HG03521 (cell line): ENCODE results near the gene SECISBP2.
"Not testable (repeated sequence)": the region's sequence is repeated elsewhere in the genome, so short reads cannot be mapped to it uniquely, and the experiment has no call there.

ENCODE experiments used
- ATAC-seq: cut with Tn5 transposase; IDR thresholded peaks from one replicate; pipeline ENCODE4 v1.9.1; 2021; ENCODE audit warnings: mild to moderate bottlenecking, moderate library complexity; ENCODE audit not compliant: unreplicated experiment

Gene SECISBP2

DNA sequence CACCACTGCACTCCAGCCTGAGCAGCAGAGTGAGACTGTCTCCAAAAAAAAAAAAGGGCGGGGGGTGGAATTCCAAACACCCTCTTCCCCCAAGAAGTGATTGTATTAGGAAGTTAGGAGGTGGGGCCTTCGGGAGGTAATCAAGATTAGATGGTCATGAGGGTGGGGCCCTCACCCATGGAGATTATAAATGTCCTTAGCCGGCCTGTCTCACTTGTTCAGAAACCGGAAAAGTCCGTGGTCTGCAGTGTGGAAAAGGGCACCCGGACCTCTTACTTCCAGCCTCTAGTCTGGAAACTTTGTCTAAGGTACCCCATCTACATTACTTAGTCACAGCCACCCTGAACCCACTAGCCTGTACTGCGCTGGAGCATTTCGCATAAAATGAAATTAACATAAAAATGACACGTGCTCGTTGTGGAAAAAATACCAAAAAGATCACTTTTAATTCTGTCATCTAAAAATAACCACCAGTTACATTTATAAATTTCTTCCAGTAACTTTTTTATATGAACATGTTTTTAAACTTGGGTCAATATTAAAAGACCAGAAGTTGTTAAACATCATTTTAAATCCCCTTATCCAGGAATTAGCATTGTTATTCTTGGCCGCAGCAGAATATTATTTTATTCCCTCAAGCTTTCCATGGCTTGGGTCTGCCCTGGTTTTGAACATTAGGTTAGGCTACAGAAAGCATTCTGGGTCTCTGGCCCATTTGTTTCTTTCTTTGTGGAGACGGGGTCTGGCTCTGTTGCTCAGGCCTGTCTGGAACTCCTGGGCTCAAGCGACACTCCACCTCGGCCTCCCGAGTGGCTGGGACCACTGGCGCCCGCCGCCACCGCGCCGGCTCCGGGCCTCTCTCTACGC is 8.5 kb upstream of the SECISBP2 start:
- ATAC-seq: no peak

DNA sequence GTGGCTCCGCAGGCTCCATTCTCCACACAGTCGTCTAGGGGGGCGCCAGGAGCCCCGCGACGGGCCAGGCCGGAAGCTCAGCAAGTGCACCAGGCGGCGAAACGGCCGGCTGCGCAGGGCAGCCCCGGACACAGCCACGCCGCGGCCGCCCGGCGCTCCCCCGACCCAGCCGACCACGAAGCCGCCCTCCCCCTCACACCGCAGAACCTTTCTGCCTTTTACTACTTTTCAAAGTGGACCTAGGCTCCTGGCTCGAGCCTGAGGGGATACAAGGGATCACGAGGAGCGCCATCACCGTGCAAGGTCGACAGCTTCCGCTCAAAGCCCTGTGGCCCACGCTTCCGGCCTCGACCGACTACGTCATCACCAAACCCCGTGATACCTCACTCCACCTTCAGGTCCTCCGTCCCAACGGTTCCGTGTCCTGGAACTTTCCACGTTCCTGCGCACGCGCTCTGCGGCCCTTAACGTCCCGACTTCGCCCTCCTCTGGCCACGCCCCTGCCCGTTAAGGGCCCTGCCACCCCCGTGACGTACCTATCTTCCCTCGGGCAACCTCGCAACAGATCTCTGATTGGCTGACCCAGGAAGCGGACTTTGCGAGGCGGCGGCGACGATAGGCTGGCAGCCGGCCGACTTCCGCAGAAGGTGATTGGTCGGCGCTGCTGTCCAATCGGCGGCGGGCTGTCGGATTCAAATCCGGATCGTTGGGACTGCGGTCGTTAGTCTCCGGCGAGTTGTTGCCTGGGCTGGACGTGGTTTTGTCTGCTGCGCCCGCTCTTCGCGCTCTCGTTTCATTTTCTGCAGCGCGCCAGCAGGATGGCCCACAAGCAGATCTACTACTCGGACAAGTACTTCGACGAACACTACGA is 7.6 kb upstream of the SECISBP2 start, which contains the start of gene CKS2:
TSS of gene CKS2 (plus strand) at position 721 of the 871 bp plus-strand sequence. CDS start at position 819, 98 bp downstream.
- peak; percentile 89 for ATAC-seq

DNA sequence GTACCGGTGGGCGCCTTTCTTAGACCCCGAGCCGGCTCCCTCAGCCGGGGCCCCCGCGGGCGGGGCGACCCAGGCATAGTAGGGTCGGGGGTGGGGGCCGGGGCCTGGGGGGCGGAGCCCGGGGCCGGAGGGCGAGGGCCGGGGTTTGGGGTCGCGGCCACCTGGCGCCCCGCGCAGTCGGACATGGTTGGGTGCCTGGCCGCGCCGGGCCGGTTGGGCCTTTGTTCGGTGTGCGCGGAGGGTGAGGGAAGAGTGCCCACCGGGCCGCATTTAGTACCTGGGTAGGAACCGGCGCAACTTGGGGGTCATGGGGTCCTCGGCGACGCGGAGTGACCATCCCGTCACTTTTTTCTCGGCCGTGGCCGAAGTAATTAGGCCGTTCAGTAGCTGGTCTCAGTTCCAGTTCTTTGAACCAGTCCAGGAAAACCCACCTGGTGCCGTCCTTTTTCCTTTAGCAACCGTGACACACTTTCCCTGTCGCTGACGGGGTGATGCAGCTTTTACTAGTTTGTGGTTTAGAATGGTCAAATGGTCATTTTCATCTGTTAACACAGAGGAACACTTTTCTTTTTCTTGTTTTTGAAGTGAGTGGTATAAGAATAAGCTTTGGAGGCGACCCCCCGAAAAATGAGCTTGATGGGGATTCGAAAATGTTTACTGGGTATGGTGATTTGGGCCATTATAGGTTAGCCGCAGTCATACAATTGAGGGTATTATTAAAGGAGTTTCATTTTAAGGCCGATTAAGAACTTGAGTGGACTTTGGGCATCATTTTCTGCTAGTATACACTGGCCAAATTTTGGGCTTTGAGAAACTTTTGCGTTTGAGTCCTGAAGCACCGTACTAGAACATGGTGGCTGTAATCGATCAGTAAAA is 6.7 kb upstream of the SECISBP2 start:
- ATAC-seq: no peak

DNA sequence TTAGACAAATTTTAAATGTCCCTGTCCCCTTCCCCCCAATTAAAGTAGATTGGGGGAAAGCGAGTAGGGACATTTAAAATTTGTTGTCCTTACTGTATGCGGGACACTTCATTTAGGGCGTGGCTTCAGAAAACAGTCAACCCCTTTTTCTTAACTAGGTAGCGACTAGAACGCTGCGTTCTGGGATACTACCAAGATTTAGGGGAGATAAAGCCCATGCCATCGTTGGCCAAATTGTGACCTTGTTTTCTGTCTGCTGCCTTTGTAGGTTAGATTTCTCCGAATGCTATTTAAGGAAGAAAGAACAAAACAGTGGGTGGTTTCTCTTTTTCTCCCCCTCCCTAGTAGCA is 6.1 kb upstream of the SECISBP2 start:
- no peak for ATAC-seq

DNA sequence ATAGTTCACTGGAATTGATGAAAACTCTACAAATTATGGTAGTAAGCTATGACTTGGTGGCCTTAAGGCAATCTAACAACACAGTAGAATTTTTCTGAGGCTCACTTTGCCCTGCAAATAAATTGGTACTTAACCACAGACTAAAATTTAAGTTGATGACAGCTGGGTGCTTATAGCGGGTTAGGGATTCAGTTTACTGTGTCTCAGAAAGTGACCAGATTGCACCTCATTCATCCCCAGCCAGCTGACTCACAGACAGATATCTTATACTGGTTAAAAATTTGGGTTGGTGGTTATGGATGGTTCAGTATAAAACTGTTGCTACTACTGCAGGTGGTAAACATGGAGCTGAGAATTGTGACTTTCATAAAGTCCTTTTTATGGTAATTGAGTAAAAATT is 4.5 kb upstream of the SECISBP2 start:
- ATAC-seq: no peak

DNA sequence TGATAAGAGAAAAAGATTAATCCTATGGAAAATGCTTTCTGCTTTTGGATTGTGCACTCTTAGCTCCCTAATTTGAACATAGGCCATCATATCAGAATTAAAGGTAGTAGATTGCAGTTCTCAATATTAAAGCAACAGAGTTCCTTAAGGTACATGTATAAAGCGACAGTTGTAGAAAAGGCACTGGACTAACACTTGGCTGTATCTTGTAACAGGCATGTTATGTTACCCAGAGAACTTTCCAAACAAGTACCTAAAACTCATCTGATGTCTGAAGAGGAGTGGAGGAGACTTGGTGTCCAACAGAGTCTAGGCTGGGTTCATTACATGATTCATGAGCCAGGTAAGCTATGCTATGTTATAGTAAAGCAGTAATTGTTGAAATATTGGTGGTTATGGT is 3.3 kb upstream of the SECISBP2 start:
- ATAC-seq: no peak

DNA sequence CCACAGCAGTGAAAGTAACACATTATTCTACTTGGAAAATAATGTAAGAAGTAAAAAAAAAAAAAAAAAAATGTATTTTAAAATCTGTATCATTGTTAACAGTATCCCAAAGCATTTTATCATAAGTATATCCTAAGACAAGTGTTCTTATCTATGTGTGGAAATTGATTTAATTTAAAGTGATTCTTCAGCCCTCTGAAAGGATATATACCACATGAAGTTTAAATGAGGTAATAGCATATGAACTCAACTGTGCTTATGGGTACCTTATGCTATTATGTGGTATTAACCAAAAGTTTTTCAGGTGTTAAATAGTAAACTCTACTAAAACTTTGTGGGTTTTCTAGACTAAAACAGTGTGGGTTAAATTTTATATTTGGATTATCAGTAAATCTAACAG is 2.8 kb upstream of the SECISBP2 start:
- ATAC-seq: no peak

DNA sequence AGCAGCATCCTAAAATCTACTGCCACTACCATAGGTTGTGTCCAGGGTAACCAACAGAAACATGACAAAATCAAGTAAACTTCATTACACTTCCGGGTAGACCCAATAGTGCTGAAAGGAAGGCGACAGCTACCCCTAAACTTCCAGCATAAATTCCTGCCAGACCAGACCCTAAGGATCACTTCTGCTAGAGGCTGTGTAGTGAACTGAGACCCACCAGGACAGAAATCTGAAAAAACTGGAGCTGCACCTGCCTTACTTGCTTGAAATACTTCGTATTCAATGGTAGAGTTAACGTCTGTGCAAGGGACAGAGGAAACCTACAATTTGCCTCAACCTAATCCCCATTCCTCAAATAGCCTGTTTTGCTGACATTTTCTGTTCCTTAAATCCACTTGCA is 1.0 kb upstream of the SECISBP2 start:
- no peak for ATAC-seq

DNA sequence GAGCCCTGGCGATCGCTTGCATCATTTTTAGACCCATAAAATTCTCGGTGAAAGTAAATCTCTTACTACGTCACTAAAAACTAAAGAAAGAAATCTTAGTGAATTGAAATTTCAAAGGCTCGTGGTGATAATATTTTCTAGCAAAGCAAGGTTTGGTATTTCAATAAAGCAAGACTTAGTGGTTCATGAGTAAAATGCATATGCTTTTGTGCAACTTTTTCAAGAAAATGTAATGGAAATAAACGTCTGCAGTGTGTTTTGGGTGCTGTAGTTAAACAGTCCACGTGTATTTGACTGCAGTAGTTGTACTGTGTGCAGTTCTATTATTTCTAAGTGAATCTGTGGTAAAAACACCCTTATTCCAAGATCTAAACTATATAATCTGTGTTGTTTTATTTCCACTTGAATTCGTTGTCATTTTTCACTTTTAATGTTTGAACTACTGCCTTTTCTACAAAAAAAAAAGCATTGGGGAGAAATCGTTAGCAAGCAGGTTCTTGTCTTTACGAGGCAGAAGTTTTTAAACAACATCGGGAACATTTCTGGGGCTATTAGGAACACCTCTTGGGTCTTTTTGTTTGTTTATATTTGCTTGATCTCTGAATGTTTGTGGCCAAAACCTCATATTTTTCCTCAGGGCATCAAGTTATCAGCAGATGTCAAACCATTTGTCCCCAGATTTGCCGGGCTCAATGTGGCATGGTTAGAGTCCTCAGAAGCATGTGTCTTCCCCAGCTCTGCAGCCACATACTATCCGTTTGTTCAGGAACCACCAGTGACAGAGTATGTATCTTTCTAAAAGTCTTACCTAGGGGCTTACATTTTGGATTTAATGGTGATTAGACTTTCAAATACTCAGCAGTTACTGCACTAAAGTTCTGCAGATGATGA is 960 bp downstream of the SECISBP2 start:
- ATAC-seq: no peak

DNA sequence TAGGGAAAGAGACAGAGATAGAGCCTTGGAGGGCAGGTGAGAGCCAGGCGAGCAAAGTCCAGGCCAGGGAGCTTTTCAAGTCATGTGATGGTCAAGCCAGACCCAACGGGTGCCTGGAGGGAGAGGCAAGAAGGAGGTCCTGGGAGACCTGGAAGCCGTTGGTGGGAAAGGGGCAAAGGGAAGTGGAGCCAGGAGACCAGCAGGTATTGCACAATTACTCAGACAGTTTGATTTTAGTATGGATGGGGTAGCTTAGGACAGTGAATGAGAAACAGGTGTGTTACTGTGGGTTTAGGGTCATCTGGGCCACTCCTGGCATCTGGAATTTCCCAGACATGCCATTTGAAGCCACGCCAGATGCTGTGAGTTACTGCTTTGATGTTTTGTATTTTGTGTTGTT is 5.1 kb downstream of the SECISBP2 start:
- no peak for ATAC-seq

DNA sequence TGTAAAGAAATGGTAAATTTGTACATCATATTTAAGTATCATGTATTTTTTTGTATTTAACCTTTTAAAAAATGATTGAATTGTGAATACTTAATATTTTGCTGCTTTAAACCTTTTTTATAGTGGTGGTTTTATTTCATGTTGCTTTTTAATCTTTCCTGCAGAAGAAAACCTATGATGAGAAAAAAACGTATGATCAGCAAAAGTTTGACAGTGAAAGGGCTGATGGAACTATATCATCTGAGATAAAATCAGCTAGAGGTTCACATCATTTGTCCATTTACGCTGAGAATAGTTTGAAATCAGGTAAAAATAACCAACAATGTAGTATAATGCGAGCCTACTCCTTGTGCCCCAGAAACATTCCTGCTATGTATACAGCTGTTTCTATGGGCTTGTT is 7.4 kb downstream of the SECISBP2 start:
- no peak for ATAC-seq

DNA sequence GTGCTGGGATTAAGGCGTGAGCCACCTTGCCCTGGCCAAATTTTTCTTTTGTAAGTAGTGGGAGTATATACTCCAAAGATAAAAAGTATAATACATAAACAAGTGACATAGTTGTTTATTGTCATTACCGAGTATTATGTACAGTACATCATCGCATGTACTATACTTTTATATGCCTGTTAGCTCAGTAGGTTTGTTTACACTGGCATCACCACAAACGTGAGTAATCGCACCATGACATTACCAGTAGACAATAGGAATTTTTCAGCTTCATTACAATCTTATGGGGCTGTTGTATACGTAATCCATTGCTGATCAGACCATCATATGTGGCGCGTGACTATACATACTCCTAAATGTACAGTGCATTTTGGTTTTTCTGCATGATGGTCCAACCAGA is 9.8 kb downstream of the SECISBP2 start:
- ATAC-seq: no peak

DNA sequence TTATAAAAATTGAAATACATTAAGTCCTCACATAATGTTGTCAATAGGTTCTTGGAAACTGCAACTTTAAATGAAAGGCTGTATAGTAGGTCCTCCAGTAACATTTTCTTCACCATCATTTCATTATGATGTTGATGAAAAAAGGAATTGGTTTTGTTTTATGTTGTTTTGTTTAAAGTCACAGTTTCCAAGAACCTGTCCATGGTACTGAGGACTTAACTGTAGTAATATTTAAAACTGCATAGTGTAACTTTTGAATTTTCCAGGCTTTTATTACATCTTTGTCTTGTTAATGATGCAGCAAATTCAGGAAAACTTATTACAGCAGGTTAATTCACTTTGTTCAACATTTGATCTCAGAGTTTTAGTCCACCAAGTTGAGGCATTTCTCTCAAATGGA is 11.6 kb downstream of the SECISBP2 start:
- no peak for ATAC-seq

DNA sequence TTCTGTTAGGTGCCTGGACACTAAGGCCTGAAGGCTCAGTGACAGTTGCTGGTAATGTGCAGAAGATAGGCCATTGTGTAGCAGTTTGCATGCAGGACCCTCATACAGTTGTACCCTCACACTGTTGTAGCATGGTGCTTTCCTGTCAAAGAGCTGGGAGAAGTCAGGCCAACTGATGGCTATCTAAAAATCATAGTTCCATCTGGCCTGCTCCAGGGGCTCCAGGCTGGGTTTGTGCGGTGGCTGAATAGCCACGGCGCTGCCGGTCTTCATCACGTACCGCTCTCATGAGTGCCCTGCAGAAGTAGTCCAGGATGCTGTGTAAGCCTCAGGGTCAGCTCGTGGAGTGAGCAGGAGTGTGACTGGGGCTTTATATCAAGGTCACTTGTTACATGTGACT is 12.2 kb downstream of the SECISBP2 start:
- ATAC-seq: no peak

DNA sequence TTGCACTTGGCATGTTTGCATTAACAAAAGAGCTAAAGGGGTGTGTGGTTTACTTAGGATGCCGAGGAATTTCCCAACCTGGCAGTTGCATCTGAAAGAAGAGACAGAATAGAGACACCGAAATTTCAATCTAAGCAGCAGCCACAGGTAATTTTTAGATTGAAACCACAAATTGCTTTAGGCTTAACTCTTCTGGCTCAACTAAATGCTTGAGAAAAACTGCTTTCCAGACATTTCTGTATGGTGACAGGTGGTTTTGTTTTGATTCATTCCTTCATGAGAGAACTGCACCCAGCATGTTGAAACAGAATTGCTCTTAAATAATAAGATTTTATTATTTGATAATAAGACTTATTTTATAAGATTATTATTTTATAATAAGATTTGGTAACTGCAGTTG is 21.5 kb downstream of the SECISBP2 start:
- ATAC-seq: no peak

DNA sequence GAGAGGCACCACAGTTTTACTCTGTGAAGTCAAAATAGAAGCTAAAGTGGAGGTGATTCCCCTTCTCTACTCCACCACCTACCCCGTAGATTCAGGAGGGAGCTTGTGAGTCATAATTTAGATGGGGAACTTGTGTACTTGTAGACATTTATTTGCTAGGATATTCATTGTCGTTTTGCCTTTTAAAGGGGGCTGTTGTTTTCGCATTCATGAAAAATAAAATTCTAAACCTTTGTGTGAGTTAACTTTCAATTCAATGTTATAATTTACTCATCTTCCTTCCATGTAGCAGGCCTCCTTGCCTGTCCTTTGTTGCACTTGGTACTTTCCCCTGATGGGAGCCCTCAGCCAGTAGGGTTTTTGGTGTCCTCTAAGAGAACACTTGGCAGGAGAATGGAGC is 22.0 kb downstream of the SECISBP2 start:
- ATAC-seq: no peak

DNA sequence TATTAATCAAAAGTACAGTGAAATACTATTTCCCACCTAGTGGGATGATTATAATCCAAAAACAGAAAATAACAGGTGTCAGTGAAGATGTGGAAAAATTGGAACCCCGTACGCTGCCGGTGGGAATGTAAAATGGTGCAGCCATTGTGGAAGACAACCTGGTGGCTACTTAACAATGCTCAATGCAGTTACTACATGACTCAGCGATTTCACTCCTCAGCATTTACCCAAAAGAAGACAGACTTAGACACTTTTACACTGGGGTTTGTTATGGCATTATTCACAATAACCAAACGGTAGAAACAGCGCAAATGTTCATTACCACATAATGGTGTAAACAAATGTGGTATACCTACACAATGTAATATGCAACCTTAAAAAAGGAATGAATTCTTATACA is 23.9 kb downstream of the SECISBP2 start:
- ATAC-seq: no peak

DNA sequence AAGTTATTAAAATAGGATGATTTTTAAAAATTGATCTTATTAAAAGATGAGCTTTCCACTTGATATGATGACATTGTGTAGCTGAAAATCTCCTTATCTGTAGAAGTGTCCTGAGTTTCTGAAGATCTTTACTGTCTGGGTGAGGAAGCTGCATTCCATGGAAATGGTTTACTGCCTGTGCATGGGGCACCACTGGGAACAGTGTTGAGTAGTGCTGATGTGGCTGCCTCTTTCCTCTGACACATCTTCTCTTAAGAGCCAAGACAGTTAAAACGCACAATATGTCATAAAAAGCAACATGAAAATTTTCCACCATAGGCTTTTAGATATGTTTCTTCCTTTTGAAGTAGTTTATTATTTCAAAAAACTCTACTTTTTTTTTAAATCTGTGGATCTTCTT is 24.6 kb downstream of the SECISBP2 start:
- ATAC-seq: no peak

DNA sequence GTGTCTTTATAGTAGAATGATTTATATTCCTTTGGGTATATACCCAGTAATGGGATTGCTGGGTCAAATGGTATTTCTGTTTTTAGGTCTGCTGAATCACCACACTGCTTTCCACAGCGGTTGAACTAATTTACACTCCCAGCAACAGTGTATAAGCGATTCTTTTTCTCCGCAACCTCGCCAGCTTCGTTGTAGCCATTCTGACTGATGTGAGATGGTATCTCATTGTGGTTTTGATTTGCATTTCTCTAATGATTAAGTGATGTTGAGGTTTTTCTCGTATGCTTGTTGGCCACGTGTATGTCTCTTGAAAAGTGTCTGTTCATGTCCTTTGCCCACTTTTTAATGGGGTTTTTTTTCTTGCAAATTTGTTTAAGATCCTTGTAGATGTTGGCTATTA is 25.5 kb downstream of the SECISBP2 start:
- not testable (repeated sequence) for ATAC-seq

DNA sequence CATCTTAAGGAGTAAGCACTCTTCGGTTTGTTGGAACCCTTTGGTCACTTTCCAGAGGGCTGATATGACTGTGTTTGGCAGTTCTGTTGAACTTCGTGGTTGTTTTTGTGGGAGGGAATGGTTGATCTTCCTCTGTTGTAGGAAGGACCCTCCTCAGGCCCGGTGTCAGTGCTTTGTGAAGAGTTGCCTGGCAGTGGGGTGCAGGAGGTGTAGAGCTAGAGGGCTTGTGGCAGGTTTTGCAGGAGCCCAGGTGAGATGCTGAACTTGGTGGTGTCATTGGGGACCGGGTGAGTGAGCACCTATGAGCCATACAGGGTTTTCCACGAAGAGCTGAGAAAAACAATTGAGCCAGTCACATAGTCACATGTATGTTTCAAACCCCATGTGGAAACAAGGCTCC is 27.2 kb downstream of the SECISBP2 start:
- no peak for ATAC-seq
